22Rv1 (cell line): ENCODE data around the gene SPTBN1.
A peak's percentile ranks its signal among the peaks of the same experiment; 100 is the strongest.
"Not testable (repeated sequence)": the region's sequence is repeated elsewhere in the genome, so short reads cannot be mapped to it uniquely, and the experiment has no call there.

Source experiments
- H3K27ac ChIP-seq: fragments of 450-650 bp; 2 replicates; pipeline ENCODE4 v1.5.1; 2017
- CTCF ChIP-seq: fragments of 450-650 bp; IDR thresholded peaks from 2 replicates; pipeline ENCODE4 v1.5.1; 2017; ENCODE audit warnings: mild to moderate bottlenecking
- ZFX ChIP-seq: fragments of 450-650 bp; IDR thresholded peaks from 2 replicates; pipeline ENCODE4 v1.6.1; 2017; ENCODE audit warnings: antibody characterized with exemption, borderline replicate concordance

The SPTBN1 gene

GRCh38 chr2:54520687-54521086 lies 64.6 kb downstream of the SPTBN1 start:
- H3K27ac ChIP-seq, result no peak overlapping the region
- TF ChIP-seq ZFX (no peak), CTCF (no peak)

- TF ChIP-seq CTCF, result peak; percentile 76
- no peak for TF ChIP-seq ZFX
- H3K27ac ChIP-seq, result no peak overlapping the region
Observed at GRCh38 chr2:54522624-54523281, 66.6 kb downstream of the SPTBN1 start.

GRCh38 chr2:54523324-54523959 lies 67.3 kb downstream of the SPTBN1 start:
- no peak overlapping the region for H3K27ac ChIP-seq

GRCh38 chr2:54524226-54524991 lies 68.3 kb downstream of the SPTBN1 start:
- no peak overlapping the region for H3K27ac ChIP-seq
- no peak for TF ChIP-seq ZFX
- no peak for TF ChIP-seq CTCF

More at GRCh38 chr2:54523324-54523959, 67.3 kb downstream of the SPTBN1 start:
- no peak for TF ChIP-seq CTCF
- no peak for TF ChIP-seq ZFX

- TF ChIP-seq ZFX (no peak), CTCF (no peak)
- H3K27ac ChIP-seq, result no peak overlapping the region
Observed at GRCh38 chr2:54525321-54525720, 69.2 kb downstream of the SPTBN1 start.

- TF ChIP-seq ZFX, result no peak
- no peak overlapping the region for H3K27ac ChIP-seq
Observed at GRCh38 chr2:54526226-54526879, 70.2 kb downstream of the SPTBN1 start.

- H3K27ac ChIP-seq, result no peak overlapping the region
- TF ChIP-seq CTCF (no peak), ZFX (no peak)
Observed at GRCh38 chr2:54528311-54528955, 72.3 kb downstream of the SPTBN1 start.

GRCh38 chr2:54529518-54529917 lies 73.4 kb downstream of the SPTBN1 start:
- H3K27ac ChIP-seq, result not testable (repeated sequence)
